Nephron progenitor cell (in vitro differentiated cells): ENCODE data around the gene TEX38.
"Not testable (repeated sequence)": the region's sequence is repeated elsewhere in the genome, so short reads cannot be mapped to it uniquely, and the experiment has no call there.

ENCODE experiments used
- DNase-seq: peaks from one replicate; pipeline ENCODE4 v3.0.0; 2021
- H3K27ac Mint-ChIP-seq: 2 replicates; pipeline ENCODE4 v1.8.0; 2021; ENCODE audit warnings: mild to moderate bottlenecking, moderate library complexity, mixed read lengths
- H3K27me3 Mint-ChIP-seq: 2 replicates; pipeline ENCODE4 v1.8.0; 2021; ENCODE audit warnings: mild to moderate bottlenecking, low read depth, mixed read lengths; ENCODE audit not compliant: poor library complexity
- H3K36me3 Mint-ChIP-seq: 2 replicates; pipeline ENCODE4 v1.8.0; 2021; ENCODE audit warnings: low read depth, mixed read lengths
- H3K4me1 Mint-ChIP-seq: 2 replicates; pipeline ENCODE4 v1.8.0; 2021; ENCODE audit warnings: mixed read lengths
- H3K4me3 Mint-ChIP-seq: 2 replicates; pipeline ENCODE4 v1.8.0; 2021; ENCODE audit warnings: mild to moderate bottlenecking, moderate library complexity, mixed read lengths
- H3K9me3 Mint-ChIP-seq: 2 replicates; pipeline ENCODE4 v1.8.0; 2021; ENCODE audit warnings: mild to moderate bottlenecking, moderate library complexity, mixed read lengths
- TF ChIP-seq, protein P1 (sequence below): fragments of 200-600 bp; sonication (generic); IDR thresholded peaks from 2 replicates; pipeline ENCODE4 v1.5.0; 2021; ENCODE audit warnings: antibody characterized with exemption

TEX38 gene

DNA sequence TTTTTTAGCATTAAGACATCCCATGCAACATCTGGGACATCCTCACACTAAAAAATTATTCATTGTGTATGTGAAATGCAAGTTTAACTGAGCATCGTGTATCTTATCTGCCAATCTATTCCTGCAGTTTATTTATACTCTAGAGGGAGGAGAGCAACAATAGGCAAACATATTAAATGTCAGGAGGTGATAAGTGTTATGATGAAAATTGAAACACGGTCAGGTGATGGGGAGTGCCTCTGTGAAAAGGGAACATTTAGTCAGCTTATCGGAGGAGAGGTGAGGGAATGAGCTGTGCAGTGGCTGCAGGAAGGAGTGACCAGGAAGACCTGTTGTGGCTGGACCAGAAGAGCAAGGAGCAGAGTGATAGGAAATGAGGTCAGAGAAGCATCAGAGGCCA is 48.0 kb downstream of the TEX38 start:
- Mint-ChIP-seq H3K27ac (no peak overlapping the region), H3K9me3 (no peaks in the 10 kb centered on the region), H3K27me3 (peaks cover 25% of the 10 kb centered on the region), H3K4me1 (peaks cover 31% of the 10 kb centered on the region), H3K36me3 (peaks cover 5% of the 10 kb centered on the region), H3K4me3 (peak overlapping the region; percentile 99)
- TF ChIP-seq, protein P1, sequence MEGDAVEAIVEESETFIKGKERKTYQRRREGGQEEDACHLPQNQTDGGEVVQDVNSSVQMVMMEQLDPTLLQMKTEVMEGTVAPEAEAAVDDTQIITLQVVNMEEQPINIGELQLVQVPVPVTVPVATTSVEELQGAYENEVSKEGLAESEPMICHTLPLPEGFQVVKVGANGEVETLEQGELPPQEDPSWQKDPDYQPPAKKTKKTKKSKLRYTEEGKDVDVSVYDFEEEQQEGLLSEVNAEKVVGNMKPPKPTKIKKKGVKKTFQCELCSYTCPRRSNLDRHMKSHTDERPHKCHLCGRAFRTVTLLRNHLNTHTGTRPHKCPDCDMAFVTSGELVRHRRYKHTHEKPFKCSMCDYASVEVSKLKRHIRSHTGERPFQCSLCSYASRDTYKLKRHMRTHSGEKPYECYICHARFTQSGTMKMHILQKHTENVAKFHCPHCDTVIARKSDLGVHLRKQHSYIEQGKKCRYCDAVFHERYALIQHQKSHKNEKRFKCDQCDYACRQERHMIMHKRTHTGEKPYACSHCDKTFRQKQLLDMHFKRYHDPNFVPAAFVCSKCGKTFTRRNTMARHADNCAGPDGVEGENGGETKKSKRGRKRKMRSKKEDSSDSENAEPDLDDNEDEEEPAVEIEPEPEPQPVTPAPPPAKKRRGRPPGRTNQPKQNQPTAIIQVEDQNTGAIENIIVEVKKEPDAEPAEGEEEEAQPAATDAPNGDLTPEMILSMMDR = no peak
- DNase-seq = no peak

DNA sequence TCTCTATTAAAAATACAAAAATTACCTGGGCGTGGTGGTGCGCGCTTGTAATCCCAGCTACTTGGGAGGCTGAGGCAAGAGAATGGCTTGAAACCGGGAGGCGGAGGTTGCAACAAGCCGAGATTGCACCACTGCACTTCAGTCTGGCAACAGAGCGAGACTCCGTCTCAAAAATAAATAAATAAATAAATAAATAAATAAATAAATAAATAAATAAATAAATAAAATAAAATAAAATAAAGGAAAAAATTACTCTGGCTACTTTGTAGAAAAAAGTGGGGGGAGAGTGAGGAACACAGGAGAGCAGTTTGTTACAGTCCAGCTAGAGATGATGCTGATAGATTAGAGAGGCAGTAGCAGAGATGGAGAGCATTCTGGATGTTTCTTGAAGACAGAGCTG is 48.7 kb downstream of the TEX38 start:
- Mint-ChIP-seq H3K27me3 (peaks cover 25% of the 10 kb centered on the region), H3K4me1 (peaks cover 31% of the 10 kb centered on the region)
- H3K36me3 Mint-ChIP-seq, DNase-seq, H3K4me3 Mint-ChIP-seq, H3K27ac Mint-ChIP-seq, H3K9me3 Mint-ChIP-seq: not testable (repeated sequence)

DNA sequence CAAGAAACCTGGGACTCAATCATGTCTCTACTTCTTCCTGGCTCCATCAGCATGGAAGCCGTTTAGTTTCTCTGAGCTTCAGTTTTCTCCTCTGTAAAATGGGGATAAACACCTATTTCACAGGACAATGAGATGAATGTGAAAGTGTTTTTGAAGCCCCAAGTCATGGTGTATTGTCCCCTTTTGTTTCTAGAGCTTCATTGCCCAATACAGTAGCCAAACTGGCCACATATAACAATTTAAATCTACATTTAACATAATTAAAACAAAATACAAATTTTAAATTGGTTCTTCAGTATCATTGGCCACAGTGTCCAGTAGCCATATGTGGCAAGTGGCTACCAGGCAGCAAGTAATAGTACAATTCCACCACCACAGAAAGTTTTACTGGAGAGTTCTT is 49.5 kb downstream of the TEX38 start:
- no peak for DNase-seq
- TF ChIP-seq, protein P1 = no peak
- Mint-ChIP-seq H3K4me3 (no peak overlapping the region), H3K27me3 (peaks cover 25% of the 10 kb centered on the region), H3K36me3 (no peaks in the 10 kb centered on the region), H3K27ac (no peak overlapping the region), H3K9me3 (no peaks in the 10 kb centered on the region), H3K4me1 (peaks cover 30% of the 10 kb centered on the region)

DNA sequence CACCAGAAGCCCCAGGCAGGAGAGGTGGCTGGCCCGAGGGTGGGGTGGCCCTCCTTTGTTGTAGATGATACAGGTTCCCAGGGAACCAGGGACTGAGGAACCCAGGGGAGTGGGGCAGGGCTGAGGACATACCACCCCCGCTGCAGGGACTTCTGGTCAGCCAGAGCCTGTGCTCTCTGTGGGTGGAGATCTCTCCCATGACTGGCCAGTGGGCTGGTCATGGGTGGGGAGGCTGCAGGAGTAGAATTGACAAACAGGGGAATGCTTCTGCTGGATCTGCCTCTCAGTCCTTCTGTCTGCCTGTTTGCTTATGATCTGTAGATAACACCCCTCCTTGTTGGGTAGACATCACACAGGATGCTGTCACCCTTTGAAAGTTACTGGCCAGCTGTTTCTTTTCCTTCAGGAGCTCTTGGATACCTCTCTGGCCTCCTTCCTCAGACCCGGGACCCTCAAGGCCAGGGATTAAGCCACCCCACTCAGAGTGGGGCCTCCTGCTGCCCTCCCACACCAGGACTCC is 50.1 kb downstream of the TEX38 start:
- H3K27me3 Mint-ChIP-seq = peaks cover 25% of the 10 kb centered on the region
- H3K36me3 Mint-ChIP-seq = no peaks in the 10 kb centered on the region
- H3K4me1 Mint-ChIP-seq = peaks cover 24% of the 10 kb centered on the region
- TF ChIP-seq, protein P1 = no peak
- no peak overlapping the region for H3K4me3 Mint-ChIP-seq
- no peak overlapping the region for H3K27ac Mint-ChIP-seq
- H3K9me3 Mint-ChIP-seq = no peaks in the 10 kb centered on the region
- DNase-seq = no peak
